K562 (cell line): ENCODE data around the gene TTC23L. TPM values are rescaled to one million over a fixed set of nuclear protein-coding genes. Genes with fewer than 3 reads are reported as not detected.

Source experiments
- ATAC-seq: fragments of 200-7000 bp; cut with Tn5 transposase; 3 replicates; pipeline ENCODE4 v1.9.1; 2020; ENCODE audit warnings: moderate library complexity
- BruUV-seq: library from RNA; stranded (reverse); fragments of 400-500 nt; replicated peaks from 2 replicates; lab custom pipeline; 2021; lab: Mats Ljungman, UMichigan
- CTCF ChIA-PET: fragments of 300-600 bp; formaldehyde crosslinking; extraction: SDS; loops from one replicate; lab custom pipeline; 2021; ENCODE audit warnings: low intra/inter-chr PET ratio; lab: Yijun Ruan, JAX
- POLR2A ChIA-PET: fragments of 300-600, 350-650 bp; sonication (Branson Sonifier 250); formaldehyde crosslinking; extraction: SDS; loops from one replicate; lab custom pipeline; 2021; ENCODE audit warnings: antibody characterized with exemption, inconsistent platforms; lab: Yijun Ruan, JAX
- DNase-seq, 4 experiments: peaks; one replicate each; pipeline versions ENCODE4 v3.0.0 to v3.0.0-alpha.2; 2011 to 2018; ENCODE audit warnings: low spot score in 3 of 4, mixed read lengths in 3 of 4; ENCODE audit errors: extremely low read depth in 1 of 4
- FAIRE-seq: peaks from 2 replicates; lab custom pipeline; 2011; peaks lifted over from hg19 to GRCh38; lab: Jason Lieb, UNC
- H2AFZ ChIP-seq: 2 replicates; pipeline ENCODE4 v1.6.0; 2011; ENCODE audit warnings: low read depth, low read length, control low read depth, inconsistent platforms
- H3K27ac ChIP-seq: fragments of 200-600 bp; 3 replicates; pipeline ENCODE4 v1.8.0; 2011; ENCODE audit warnings: low read depth, mild to moderate bottlenecking, control low read depth, inconsistent platforms, low read length, moderate library complexity, mixed read lengths; ENCODE audit errors: extremely low read depth
- H3K27me3 ChIP-seq, 2 experiments: fragments of 300-600 bp in 1 of 2; 2 replicates in 1 of 2; 3 replicates in 1 of 2; pipeline versions ENCODE4 v1.6.0 to v1.8.0; 2011; ENCODE audit warnings: inconsistent platforms in 2 of 2, low read length in 2 of 2, mild to moderate bottlenecking in 1 of 2, mixed read lengths in 1 of 2, moderate library complexity in 1 of 2; ENCODE audit not compliant: control insufficient read depth in 2 of 2, insufficient read depth in 2 of 2
- H3K36me3 ChIP-seq: fragments of 300-600 bp; 3 replicates; pipeline ENCODE4 v1.8.0; 2011; ENCODE audit warnings: mild to moderate bottlenecking, low read length, inconsistent platforms; ENCODE audit not compliant: control insufficient read depth, insufficient read depth
- H3K4me1 ChIP-seq, 2 experiments: fragments of 200-600 bp in 1 of 2; replicated peaks in 1 of 2; 2 replicates in 1 of 2; 3 replicates in 1 of 2; pipeline versions ENCODE4 v1.5.1 to v1.8.0; 2011; ENCODE audit warnings: inconsistent platforms in 2 of 2, low read length in 2 of 2, mild to moderate bottlenecking in 1 of 2, mixed read lengths in 1 of 2, moderate library complexity in 1 of 2; ENCODE audit not compliant: control insufficient read depth in 2 of 2, insufficient read depth in 2 of 2
- H3K4me2 ChIP-seq: 2 replicates; pipeline ENCODE4 v1.6.1; 2011; ENCODE audit warnings: low read length, control low read depth, inconsistent platforms, mixed read lengths; ENCODE audit not compliant: insufficient read depth
- H3K4me3 ChIP-seq: fragments of 200-600 bp; sonication (generic), shearing (Covaris generic); 2 replicates; pipeline ENCODE4 v1.5.1; 2016; ENCODE audit warnings: control low read depth, inconsistent platforms
- H3K79me2 ChIP-seq: fragments of 200-600 bp; 3 replicates; pipeline ENCODE4 v1.8.0; 2011; ENCODE audit warnings: low read length, inconsistent platforms; ENCODE audit not compliant: control insufficient read depth, insufficient read depth
- H3K9ac ChIP-seq, 2 experiments: 2 replicates each; pipeline versions ENCODE4 v1.6.0 to v1.6.1; 2011; ENCODE audit warnings: low read depth in 2 of 2, low read length in 2 of 2, control low read depth in 1 of 2, inconsistent platforms in 1 of 2, mild to moderate bottlenecking in 1 of 2, mixed read lengths in 1 of 2; ENCODE audit not compliant: insufficient read depth in 1 of 2
- H3K9me1 ChIP-seq: one replicate; pipeline ENCODE4 v1.6.0; 2011; ENCODE audit warnings: inconsistent platforms, mild to moderate bottlenecking, low read length, moderate library complexity; ENCODE audit not compliant: control insufficient read depth, insufficient read depth
- H3K9me3 ChIP-seq: replicated peaks from 2 replicates; pipeline ENCODE4 v1.5.1; 2011; ENCODE audit warnings: low read depth, low read length, inconsistent platforms; ENCODE audit not compliant: control insufficient read depth, insufficient read depth
- H4K20me1 ChIP-seq: replicated peaks from 2 replicates; pipeline ENCODE4 v1.6.1; 2011; ENCODE audit warnings: low read length, inconsistent platforms, mixed read lengths; ENCODE audit not compliant: control insufficient read depth, insufficient read depth
- NR2C1 ChIP-seq, 2 experiments: fragments of 450-650 bp; IDR thresholded peaks; 2 replicates each; pipeline ENCODE4 v1.6.1; 2017; ENCODE audit warnings: mild to moderate bottlenecking in 2 of 2, antibody characterized with exemption in 1 of 2, inconsistent platforms in 1 of 2, missing compliant biosample characterization in 1 of 2, missing genetic modification characterization in 1 of 2
- PKNOX1 ChIP-seq: fragments of 450-650 bp; IDR thresholded peaks from 2 replicates; pipeline ENCODE4 v1.6.1; 2016
- WGBS: fragments of 100-300 bp; shearing (Covaris generic); methylation state at CpG from one replicate; pipeline ENCODE4 v1.1.6; 2016; ENCODE audit warnings: low coverage, mixed read lengths; ENCODE audit not compliant: insufficient coverage; ENCODE audit errors: missing lambda C conversion rate; 5-methylcytosine and 5-hydroxymethylcytosine counted together
- in situ Hi-C: fragments of 300-500 bp; cut with MboI; formaldehyde crosslinking; loops from 4 replicates; pipeline ENCODE4 v1.15.0; 2018; ENCODE audit warnings: inconsistent platforms, mixed read lengths
- intact Hi-C: fragments of 100-400 bp; cut with micrococcal nuclease; formaldehyde crosslinking; loops from 2 replicates; pipeline ENCODE4 v1.14.2; 2022
- polyA plus RNA-seq, 8 experiments: library from polyadenylated mRNA; depleted of rRNA in 4 of 8; stranded (reverse) in 5 of 8; unstranded in 3 of 8; fragments of >200 nt; fragmentation: Nextera tagmentation in 2 of 8; fragmentation: Illumina TruSeq in 1 of 8; extraction: Ambion mirVana in 2 of 8; extraction: Trizol in 1 of 8; gene quantifications; 2 replicates each; pipeline versions ENCODE4 v1.2.1 to v1.2.3, GENCODE V29; 2011 to 2014; ENCODE audit warnings: inconsistent platforms in 1 of 8, missing spikeins in 1 of 8
- total RNA-seq, 7 experiments: library from RNA; depleted of rRNA in 6 of 7; stranded (reverse); fragments of >200 nt in 6 of 7; fragmentation: Illumina TruSeq in 2 of 7; extraction: Trizol in 2 of 7; gene quantifications; 2 replicates each; pipeline versions ENCODE4 v1.2.1 to v1.2.3, GENCODE V29; 2011 to 2021; ENCODE audit warnings: low replicate concordance in 1 of 7
- TF ChIP-seq, protein P1 (sequence below): fragments of 450-650 bp; formaldehyde crosslinking; IDR thresholded peaks from 2 replicates; pipeline ENCODE4 v1.4.0; 2020; ENCODE audit warnings: mild to moderate bottlenecking, mixed read lengths

Gene TTC23L
- total and polyA plus RNA-seq, 9 of the 15 experiments (the other 6 are each of a cell fraction or from before 2014, with no cell fraction given): 0.03 to 0.32 (median 0.14) TPM; not detected in 2

DNA sequence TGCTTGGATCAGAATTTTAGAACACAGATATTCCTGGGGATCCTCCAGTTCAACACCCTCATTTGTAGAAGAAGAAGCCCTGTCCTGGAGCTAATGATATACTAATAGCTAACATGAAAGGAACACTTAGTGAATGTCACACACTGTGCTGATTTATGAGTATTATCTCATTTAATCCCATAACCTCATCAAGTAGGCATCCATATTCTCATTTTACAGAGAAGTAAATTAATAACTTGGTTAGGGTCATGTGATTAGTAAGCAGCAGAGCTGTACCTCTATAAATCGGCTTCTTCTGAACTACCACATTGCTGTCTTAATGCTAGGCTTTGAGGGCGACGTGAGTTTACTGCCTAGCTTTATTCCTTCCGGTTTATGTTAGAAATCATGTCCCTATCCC lies 6.0 kb downstream of the TTC23L start:
- in situ Hi-C loops: no loop called here

More for the DNA sequence above, 6.0 kb downstream of the TTC23L start:
- ChIA-PET CTCF (interaction anchor here (0.7 kb wide), 1 partner anchor 98 kb away, joined by 5 read pairs; no protein-coding TSS in a partner anchor), POLR2A (interaction anchor here (0.5 to 1.3 kb wide), 9 partner anchors 10 to 880 kb away, joined by 3 to 5 read pairs (median 3); no protein-coding TSS in a partner anchor)
- Histone ChIP-seq H3K9me1 (no peaks in the 10 kb centered on the region), H3K4me2 (no peak overlapping the region), H2AFZ (no peak overlapping the region; the same call in 1 of the 2 replicates), H3K4me3 (no peak overlapping the region), H3K9ac (no peak overlapping the region), H3K36me3 (no peaks in the 10 kb centered on the region), H3K27me3 (no peaks in the 10 kb centered on the region), H3K4me1 (peaks cover 1 to 5% of the 10 kb centered on the region in 2 experiments; a peak in 3 of 5 replicates), H3K27ac (no peak overlapping the region), H3K9me3 (no peaks in the 10 kb centered on the region), H3K79me2 (no peaks in the 10 kb centered on the region), H4K20me1 (no peaks in the 10 kb centered on the region)
- no peak for FAIRE-seq
- TF ChIP-seq, protein P1, sequence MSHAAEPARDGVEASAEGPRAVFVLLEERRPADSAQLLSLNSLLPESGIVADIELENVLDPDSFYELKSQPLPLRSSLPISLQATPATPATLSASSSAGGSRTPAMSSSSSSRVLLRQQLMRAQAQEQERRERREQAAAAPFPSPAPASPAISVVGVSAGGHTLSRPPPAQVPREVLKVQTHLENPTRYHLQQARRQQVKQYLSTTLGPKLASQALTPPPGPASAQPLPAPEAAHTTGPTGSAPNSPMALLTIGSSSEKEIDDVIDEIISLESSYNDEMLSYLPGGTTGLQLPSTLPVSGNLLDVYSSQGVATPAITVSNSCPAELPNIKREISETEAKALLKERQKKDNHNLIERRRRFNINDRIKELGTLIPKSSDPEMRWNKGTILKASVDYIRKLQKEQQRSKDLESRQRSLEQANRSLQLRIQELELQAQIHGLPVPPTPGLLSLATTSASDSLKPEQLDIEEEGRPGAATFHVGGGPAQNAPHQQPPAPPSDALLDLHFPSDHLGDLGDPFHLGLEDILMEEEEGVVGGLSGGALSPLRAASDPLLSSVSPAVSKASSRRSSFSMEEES (CRISPR knock-in tag): peak; percentile 59
- TF ChIP-seq NR2C1 (IDR thresholded peaks at IDR 0.05) (no peak), NR2C1 (tag; IDR thresholded peaks at IDR 0.05) (no peak), PKNOX1 (peak; percentile 21; the same call in 1 of the 2 replicates)
- 21% methylated on average over 4 of the region's 4 CpGs for WGBS
- no peak for DNase-seq
- BruUV-seq: no TSS peak
- intact Hi-C loops: no loop called here
- ATAC-seq: no peak
